Measurements from ENCODE around the gene ADCY7. TPM values are rescaled to one million over a fixed set of nuclear protein-coding genes. Genes with fewer than 3 reads are reported as not detected.

The ADCY7 gene
- total RNA-seq = 25.6 and 55.2 TPM in 2 replicates

DNA sequence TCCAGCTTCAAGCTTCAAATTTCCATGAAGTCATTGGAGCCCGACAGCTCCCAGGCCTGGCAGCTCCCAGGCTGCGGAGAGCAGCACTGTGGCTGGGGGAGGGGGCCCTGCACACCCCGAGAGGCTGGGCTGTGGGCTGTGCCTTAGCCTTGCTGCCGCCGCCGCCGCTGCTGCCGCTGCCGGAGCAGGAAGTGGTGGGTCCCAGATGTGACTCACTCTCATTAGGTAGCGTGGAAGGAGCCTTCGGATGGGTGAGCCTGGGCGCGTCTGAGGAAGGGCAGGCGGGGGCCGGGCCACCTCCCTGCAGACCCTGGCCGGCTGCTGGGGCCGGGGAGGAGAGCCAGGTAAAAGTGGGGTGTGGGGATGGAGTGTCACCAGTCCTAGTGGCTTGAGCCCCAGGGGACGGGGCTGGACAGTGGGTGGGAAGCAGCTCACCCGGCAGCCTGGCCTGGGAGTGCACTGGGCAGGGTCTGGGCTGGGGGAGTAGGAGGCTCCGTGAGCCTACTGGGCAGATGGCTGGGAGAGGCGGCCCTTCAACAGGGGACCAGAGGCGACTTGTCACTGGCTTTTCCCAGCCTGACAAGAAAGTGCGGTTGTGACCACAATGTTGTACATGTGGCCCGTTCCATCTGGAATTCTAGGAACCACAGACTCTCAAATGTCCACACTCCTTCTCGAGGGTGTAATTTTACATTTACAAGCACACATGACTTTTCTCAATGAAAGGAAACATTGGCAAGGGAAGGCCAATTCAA lies at the start of gene ADCY7:
Gene ADCY7, plus strand, starts transcription at position 215 of the 755 bp plus-strand sequence. CDS start 21,629 bp downstream, outside the sequence.

Other genes starting within 250 kb of the ADCY7 start
- gene CNEP1R1, start 241.3 kb upstream of the ADCY7 start, total RNA-seq = 13.6 and 20.7 TPM in 2 replicates
- gene HEATR3, start 200.6 kb upstream of the ADCY7 start, total RNA-seq = 36.4 and 41.3 TPM in 2 replicates
- 11.3 and 14.7 TPM in 2 replicates for gene TENT4B, start 113.2 kb upstream of the ADCY7 start, total RNA-seq
- 34.9 and 37.7 TPM in 2 replicates for gene BRD7, start 102.4 kb downstream of the ADCY7 start, total RNA-seq